HEK293 (cell line): ENCODE data around the gene MYRIP.

Source experiments
- CTCF ChIA-PET: fragments of 350-600 bp; formaldehyde crosslinking; extraction: SDS; loops from one replicate; lab custom pipeline; 2021; ENCODE audit warnings: antibody characterized with exemption; lab: Yijun Ruan, JAX
- POLR2A ChIA-PET: fragments of 300-600 bp; formaldehyde crosslinking; extraction: SDS; loops from one replicate; lab custom pipeline; 2020; ENCODE audit warnings: antibody characterized with exemption, inconsistent platforms; lab: Yijun Ruan, JAX
- H3K27ac ChIP-seq: fragments of 200-500 bp; sonication (Bioruptor generic); 2 replicates; pipeline ENCODE4 v1.5.1; 2014; ENCODE audit warnings: low read depth, low read length, control low read depth, inconsistent platforms; ENCODE audit errors: extremely low read depth
- H3K36me3 ChIP-seq, 2 experiments: fragments of 200-500 bp in 1 of 2; sonication (Bioruptor generic) in 1 of 2; 1 replicate in 1 of 2; 2 replicates in 1 of 2; pipeline ENCODE4 v1.5.1; 2014 to 2017; ENCODE audit warnings: inconsistent platforms in 2 of 2, low read length in 2 of 2; ENCODE audit not compliant: control insufficient read depth in 2 of 2, insufficient read depth in 1 of 2
- H3K4me1 ChIP-seq: fragments of 200-500 bp; sonication (Bioruptor generic); 2 replicates; pipeline ENCODE4 v1.5.1; 2014; ENCODE audit warnings: mild to moderate bottlenecking, low read length, inconsistent platforms; ENCODE audit not compliant: control insufficient read depth, insufficient read depth
- H3K4me3 ChIP-seq: 2 replicates; pipeline ENCODE4 v1.5.1; 2011; ENCODE audit warnings: low read depth, mild to moderate bottlenecking, control low read depth, low read length, moderate library complexity
- H3K9me3 ChIP-seq: fragments of 200-500 bp; sonication (Bioruptor generic); 2 replicates; pipeline ENCODE4 v1.5.1; 2014; ENCODE audit warnings: low read depth, low read length, inconsistent platforms; ENCODE audit not compliant: control insufficient read depth, insufficient read depth
- BCL6B ChIP-seq: fragments of 450-650 bp; formaldehyde crosslinking; IDR thresholded peaks from 2 replicates; pipeline ENCODE4 v1.5.1; 2017; ENCODE audit warnings: missing biosample characterization, missing genetic modification characterization
- CTCF ChIP-seq: fragments of 450-650 bp; formaldehyde crosslinking; IDR thresholded peaks from 2 replicates; pipeline ENCODE4 v1.5.1; 2016; ENCODE audit warnings: missing biosample characterization, missing genetic modification characterization
- HIC1 ChIP-seq: fragments of 450-650 bp; formaldehyde crosslinking; IDR thresholded peaks from 2 replicates; pipeline ENCODE4 v1.5.1; 2016; ENCODE audit warnings: missing biosample characterization, missing genetic modification characterization
- HOXA7 ChIP-seq: sonication (generic); formaldehyde crosslinking; IDR thresholded peaks from 2 replicates; pipeline ENCODE4 v1.8.1; 2022; ENCODE audit warnings: missing genetic modification reagents, borderline replicate concordance
- ZBTB17 ChIP-seq: fragments of 450-650 bp; formaldehyde crosslinking; IDR thresholded peaks from 2 replicates; pipeline ENCODE4 v1.5.1; 2016; ENCODE audit warnings: missing biosample characterization, missing genetic modification characterization
- ZBTB6 ChIP-seq: fragments of 450-650 bp; formaldehyde crosslinking; IDR thresholded peaks from 2 replicates; pipeline ENCODE4 v1.5.1; 2017; ENCODE audit warnings: missing biosample characterization, missing genetic modification characterization
- ZBTB7A ChIP-seq: fragments of 450-650 bp; formaldehyde crosslinking; IDR thresholded peaks from 2 replicates; pipeline ENCODE4 v1.5.1; 2016; ENCODE audit warnings: low read depth, missing biosample characterization, missing genetic modification characterization
- ZNF133 ChIP-seq: fragments of 450-650 bp; formaldehyde crosslinking; IDR thresholded peaks from 2 replicates; pipeline ENCODE4 v1.5.1; 2016; ENCODE audit warnings: missing biosample characterization, missing genetic modification characterization
- ZNF184 ChIP-seq: fragments of 450-650 bp; IDR thresholded peaks from 2 replicates; pipeline ENCODE4 v1.5.1; 2018; ENCODE audit warnings: missing biosample characterization, mild to moderate bottlenecking, missing genetic modification characterization
- ZNF280D ChIP-seq: fragments of 450-650 bp; formaldehyde crosslinking; IDR thresholded peaks from 2 replicates; pipeline ENCODE4 v1.5.1; 2016; ENCODE audit warnings: missing biosample characterization, missing genetic modification characterization
- ZNF362 ChIP-seq: fragments of 450-650 bp; formaldehyde crosslinking; IDR thresholded peaks from 2 replicates; pipeline ENCODE4 v1.5.1; 2016; ENCODE audit warnings: missing biosample characterization, missing genetic modification characterization
- ZNF416 ChIP-seq: fragments of 450-650 bp; formaldehyde crosslinking; IDR thresholded peaks from 2 replicates; pipeline ENCODE4 v1.5.1; 2016; ENCODE audit warnings: missing biosample characterization, missing genetic modification characterization
- ZNF449 ChIP-seq: fragments of 450-650 bp; formaldehyde crosslinking; IDR thresholded peaks from 2 replicates; pipeline ENCODE4 v1.5.1; 2017; ENCODE audit warnings: missing biosample characterization, mild to moderate bottlenecking, missing genetic modification characterization, moderate library complexity
- ZNF624 ChIP-seq: fragments of 450-650 bp; formaldehyde crosslinking; IDR thresholded peaks from 2 replicates; pipeline ENCODE4 v1.5.1; 2017; ENCODE audit warnings: missing biosample characterization, missing genetic modification characterization
- ZNF837 ChIP-seq: fragments of 450-650 bp; formaldehyde crosslinking; IDR thresholded peaks from 2 replicates; pipeline ENCODE4 v1.5.1; 2016; ENCODE audit warnings: missing biosample characterization, missing genetic modification characterization
- ZSCAN4 ChIP-seq: fragments of 450-650 bp; formaldehyde crosslinking; IDR thresholded peaks from 2 replicates; pipeline ENCODE4 v1.5.1; 2017; ENCODE audit warnings: missing biosample characterization, missing genetic modification characterization

The MYRIP gene

GRCh38 chr3:39980781-39981180 lies 171.4 kb downstream of the MYRIP start:
- no peak overlapping the region for H3K4me3 ChIP-seq
- POLR2A ChIA-PET: no interaction called here
- TF ChIP-seq HIC1: no peak
- no peak for TF ChIP-seq ZSCAN4 (tag by site-specific recombination)
- no peak for TF ChIP-seq ZNF837 (tag by site-specific recombination)
- no peak for TF ChIP-seq ZNF133 (tag by site-specific recombination)
- TF ChIP-seq ZBTB17 (tag by site-specific recombination): no peak
- TF ChIP-seq CTCF: no peak
- TF ChIP-seq HOXA7 (CRISPR knock-in tag): no peak
- no peak for TF ChIP-seq ZNF184 (tag by site-specific recombination)
- CTCF ChIA-PET: no interaction called here
- no peaks in the 10 kb centered on the region for H3K36me3 ChIP-seq
- H3K4me1 ChIP-seq: no peaks in the 10 kb centered on the region
- H3K27ac ChIP-seq: no peak overlapping the region
- H3K9me3 ChIP-seq: no peaks in the 10 kb centered on the region

- Histone ChIP-seq H3K27ac (no peak overlapping the region), H3K4me3 (no peak overlapping the region), H3K36me3 (no peaks in the 10 kb centered on the region), H3K9me3 (no peaks in the 10 kb centered on the region), H3K4me1 (no peaks in the 10 kb centered on the region)
- POLR2A ChIA-PET: no interaction called here
- TF ChIP-seq ZBTB7A (tag by site-specific recombination) (no peak), ZNF624 (no peak), ZNF449 (tag by site-specific recombination) (no peak)
- CTCF ChIA-PET: interaction anchor here (0.8 kb wide), 1 partner anchor 9 kb away, joined by 3 read pairs; no protein-coding TSS in a partner anchor
These were observed 172.3 kb downstream of the MYRIP start for GRCh38 chr3:39981547-39982184.

- Histone ChIP-seq H3K9me3 (no peaks in the 10 kb centered on the region), H3K4me1 (no peaks in the 10 kb centered on the region), H3K36me3 (no peaks in the 10 kb centered on the region), H3K27ac (no peak overlapping the region), H3K4me3 (no peak overlapping the region)
- ChIA-PET CTCF (interaction anchor here (0.8 kb wide), 1 partner anchor 8 kb away, joined by 3 read pairs; no protein-coding TSS in a partner anchor), POLR2A (no interaction called here)
- TF ChIP-seq ZNF280D (tag by site-specific recombination): no peak
- no peak for TF ChIP-seq ZBTB6 (tag by site-specific recombination)
- no peak for TF ChIP-seq ZNF362
- no peak for TF ChIP-seq BCL6B (tag by site-specific recombination)
- TF ChIP-seq ZNF416 (tag by site-specific recombination): no peak
These were observed 173.4 kb downstream of the MYRIP start for GRCh38 chr3:39982665-39983357.
